HG02763 (cell line): ENCODE results near the gene GBGT1.

ENCODE experiments used
- ATAC-seq: cut with Tn5 transposase; IDR thresholded peaks from one replicate; pipeline ENCODE4 v1.9.1; 2021; ENCODE audit warnings: mild to moderate bottlenecking, moderate library complexity; ENCODE audit not compliant: unreplicated experiment

Gene GBGT1

GRCh38 chr9:133117271-133118178 is 46.2 kb downstream of the GBGT1 start:
- no peak for ATAC-seq

GRCh38 chr9:133116346-133117231 is 47.1 kb downstream of the GBGT1 start:
- ATAC-seq, result no peak

GRCh38 chr9:133115604-133116345 is 47.9 kb downstream of the GBGT1 start:
- ATAC-seq, result peak; percentile 65

- ATAC-seq, result no peak
These were observed 48.7 kb downstream of the GBGT1 start for GRCh38 chr9:133114886-133115603.

GRCh38 chr9:133113949-133114885 is 49.5 kb downstream of the GBGT1 start:
- ATAC-seq, result no peak

- ATAC-seq, result no peak
These were observed 50.4 kb downstream of the GBGT1 start for GRCh38 chr9:133113163-133113948.

GRCh38 chr9:133112663-133113026 is 51.1 kb downstream of the GBGT1 start:
- no peak for ATAC-seq

- no peak for ATAC-seq
These were observed 51.7 kb downstream of the GBGT1 start for GRCh38 chr9:133111808-133112662.

- ATAC-seq, result no peak
These were observed 53.6 kb downstream of the GBGT1 start for GRCh38 chr9:133109931-133110650.

GRCh38 chr9:133108794-133109641 is 54.7 kb downstream of the GBGT1 start:
- ATAC-seq, result no peak

- no peak for ATAC-seq
These were observed 55.5 kb downstream of the GBGT1 start for GRCh38 chr9:133107961-133108793.

GRCh38 chr9:133107245-133107722 is 56.4 kb downstream of the GBGT1 start:
- no peak for ATAC-seq

GRCh38 chr9:133106511-133107244 is 57.0 kb downstream of the GBGT1 start:
- no peak for ATAC-seq

GRCh38 chr9:133105461-133105770 is 58.3 kb downstream of the GBGT1 start:
- ATAC-seq, result no peak
